ENCODE data around the gene NEMP1.

Gene NEMP1

GRCh38 chr12:57110104-57111030 lies 31.8 kb upstream of the NEMP1 start:
- Histone ChIP-seq H3K4me2 (ENCODE audit: low read length) (peak overlapping the region; percentile 94), H3K4me1 (peaks cover 12% of the 10 kb centered on the region), H3K9me3 (ENCODE audit: control insufficient read depth, low read length) (no peaks in the 10 kb centered on the region), H2AFZ (peak overlapping the region; percentile 87), H3K79me2 (no peaks in the 10 kb centered on the region), H3K27me3 (ENCODE audit: control insufficient read depth, insufficient read depth, low read length) (no peaks in the 10 kb centered on the region), H3K9ac (peak overlapping the region; percentile 44), H3K27ac (peak overlapping the region; percentile 95), H3K36me3 (ENCODE audit: control insufficient read depth, insufficient read depth, low read length) (no peaks in the 10 kb centered on the region), H3K4me3 (ENCODE audit: low read depth, low read length) (peak overlapping the region; percentile 80)
- TF ChIP-seq CTCF (IDR thresholded peaks at IDR 0.05) = no peak

DNA sequence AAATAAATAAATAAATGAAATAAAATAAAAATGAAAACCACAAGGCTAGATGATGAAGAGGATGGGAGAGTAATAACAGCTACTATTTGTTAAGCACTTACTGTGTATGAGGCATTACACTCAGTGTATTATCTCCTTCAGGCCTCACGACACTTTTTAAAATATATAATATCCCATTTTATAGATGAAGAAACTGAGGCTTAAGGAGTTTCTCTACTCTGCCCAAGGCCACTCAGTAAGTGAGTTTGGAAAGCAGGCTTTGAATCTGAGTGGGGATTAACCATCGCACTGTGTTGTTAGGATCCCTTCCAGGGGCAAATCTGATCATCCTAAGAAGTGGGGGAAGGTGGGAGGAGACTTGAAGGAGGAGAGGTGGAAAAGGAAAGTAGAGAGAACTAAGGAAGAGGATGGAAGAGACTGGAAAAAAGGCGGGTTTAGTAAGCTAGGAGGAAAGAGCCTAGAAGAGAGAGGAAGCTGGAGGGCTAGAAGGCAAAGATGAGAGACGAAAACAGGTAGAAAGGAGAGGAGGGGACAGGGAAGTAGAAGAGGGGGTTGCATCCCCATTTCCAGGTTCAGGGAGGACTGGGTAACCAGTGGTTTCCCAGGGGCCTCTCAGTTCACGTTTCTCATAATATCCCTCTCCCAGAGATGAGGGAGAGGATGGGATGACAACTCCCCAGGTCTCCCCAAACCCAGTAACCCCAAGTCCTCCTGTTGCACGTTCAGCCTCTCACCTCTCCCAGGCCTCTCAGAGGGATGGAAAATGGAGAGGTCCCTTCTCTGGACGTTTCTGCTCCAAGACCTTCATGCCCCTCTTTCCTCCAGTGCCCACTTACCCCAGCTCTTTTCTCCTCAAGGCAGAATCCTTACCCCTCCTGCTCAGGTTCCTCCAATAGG lies 30.9 kb upstream of the NEMP1 start:
- Histone ChIP-seq H3K4me1 (peaks cover 12% of the 10 kb centered on the region), H3K79me2 (no peaks in the 10 kb centered on the region), H3K36me3 (ENCODE audit: control insufficient read depth, insufficient read depth, low read length) (no peaks in the 10 kb centered on the region), H3K27me3 (ENCODE audit: control insufficient read depth, insufficient read depth, low read length) (no peaks in the 10 kb centered on the region), H3K4me2 (ENCODE audit: low read length) (peak overlapping the region; percentile 94), H3K27ac (peak overlapping the region; percentile 95), H2AFZ (peak overlapping the region; percentile 87), H3K9ac (no peak overlapping the region), H3K9me3 (ENCODE audit: control insufficient read depth, low read length) (no peaks in the 10 kb centered on the region), H3K4me3 (ENCODE audit: low read depth, low read length) (peak overlapping the region; percentile 80)
- no peak for TF ChIP-seq CTCF (IDR thresholded peaks at IDR 0.05)

- no peak overlapping the region for H3K27ac ChIP-seq
- H3K4me3 ChIP-seq (ENCODE audit: low read depth, low read length) = no peak overlapping the region
- no peak overlapping the region for H3K9ac ChIP-seq
- H3K4me1 ChIP-seq = peaks cover 11% of the 10 kb centered on the region
- H2AFZ ChIP-seq = no peak overlapping the region
- TF ChIP-seq CTCF (IDR thresholded peaks at IDR 0.05) = no peak
- H3K4me2 ChIP-seq (ENCODE audit: low read length) = no peak overlapping the region
- no peaks in the 10 kb centered on the region for H3K9me3 ChIP-seq (ENCODE audit: control insufficient read depth, low read length)
- no peaks in the 10 kb centered on the region for H3K36me3 ChIP-seq (ENCODE audit: control insufficient read depth, insufficient read depth, low read length)
- no peaks in the 10 kb centered on the region for H3K27me3 ChIP-seq (ENCODE audit: control insufficient read depth, insufficient read depth, low read length)
- H3K79me2 ChIP-seq = no peaks in the 10 kb centered on the region
These were observed 29.0 kb upstream of the NEMP1 start for GRCh38 chr12:57107456-57108155.

- no peaks in the 10 kb centered on the region for H3K36me3 ChIP-seq (ENCODE audit: control insufficient read depth, insufficient read depth, low read length)
- no peak overlapping the region for H3K9ac ChIP-seq
- H3K4me2 ChIP-seq (ENCODE audit: low read length) = no peak overlapping the region
- H2AFZ ChIP-seq = no peak overlapping the region
- H3K27me3 ChIP-seq (ENCODE audit: control insufficient read depth, insufficient read depth, low read length) = no peaks in the 10 kb centered on the region
- H3K79me2 ChIP-seq = no peaks in the 10 kb centered on the region
- no peaks in the 10 kb centered on the region for H3K9me3 ChIP-seq (ENCODE audit: control insufficient read depth, low read length)
- H3K4me3 ChIP-seq (ENCODE audit: low read depth, low read length) = no peak overlapping the region
- no peak for TF ChIP-seq CTCF (IDR thresholded peaks at IDR 0.05)
- H3K27ac ChIP-seq = no peak overlapping the region
- H3K4me1 ChIP-seq = peaks cover 2% of the 10 kb centered on the region
These were observed 27.6 kb upstream of the NEMP1 start for GRCh38 chr12:57106021-57106708.

Data from parathyroid adenoma (tissue), 2 donors.